CD14-positive monocyte (primary cell): Measurements from ENCODE around the gene MAP3K6. TPM values are rescaled to one million over a fixed set of nuclear protein-coding genes. Genes with fewer than 3 reads are reported as not detected.

ENCODE experiments used
- DNase-seq, 3 donors: peaks; one replicate each; pipeline ENCODE4 v3.0.0-alpha.2; 2011 to 2022
- H2AFZ ChIP-seq: 2 replicates; pipeline ENCODE4 v1.6.0; 2012; ENCODE audit warnings: mild to moderate bottlenecking, low read depth, low read length, inconsistent platforms; ENCODE audit not compliant: insufficient read depth, poor library complexity, severe bottlenecking
- H3K27ac ChIP-seq, 2 donors: 1 replicate in 1 of 2; 2 replicates in 1 of 2; pipeline ENCODE4 v1.5.1; 2012 to 2013; ENCODE audit warnings: low read length in 2 of 2, control low read depth in 1 of 2, inconsistent platforms in 1 of 2, low read depth in 1 of 2, mild to moderate bottlenecking in 1 of 2
- H3K27me3 ChIP-seq, 2 donors: one replicate each; pipeline versions ENCODE4 v1.6.0 to v1.6.1; 2011 to 2013; ENCODE audit warnings: low read length in 2 of 2; ENCODE audit not compliant: control insufficient read depth in 2 of 2, insufficient read depth in 2 of 2
- H3K36me3 ChIP-seq, 2 donors: replicated peaks in 1 of 2; 1 replicate in 1 of 2; 2 replicates in 1 of 2; pipeline versions ENCODE4 v1.5.1 to v1.6.1; 2012 to 2013; ENCODE audit warnings: low read length in 2 of 2, control low read depth in 1 of 2, inconsistent platforms in 1 of 2, mild to moderate bottlenecking in 1 of 2; ENCODE audit not compliant: insufficient read depth in 2 of 2, control insufficient read depth in 1 of 2
- H3K4me1 ChIP-seq, 2 donors: 1 replicate in 1 of 2; 2 replicates in 1 of 2; pipeline versions ENCODE4 v1.5.1 to v1.6.1; 2012 to 2013; ENCODE audit warnings: low read length in 2 of 2, control low read depth in 1 of 2, inconsistent platforms in 1 of 2, mild to moderate bottlenecking in 1 of 2, moderate library complexity in 1 of 2; ENCODE audit not compliant: insufficient read depth in 2 of 2, control insufficient read depth in 1 of 2
- H3K4me2 ChIP-seq: replicated peaks from 2 replicates; pipeline ENCODE3; 2012; ENCODE audit warnings: low read length, moderate library complexity, mild to moderate bottlenecking; ENCODE audit not compliant: poor library complexity, severe bottlenecking; ENCODE audit errors: extremely low read depth
- H3K4me3 ChIP-seq, 3 experiments: fragments of 200-600 bp in 1 of 3; sonication (generic) in 1 of 3; replicated peaks in 1 of 3; 1 replicate in 2 of 3; 2 replicates in 1 of 3; pipeline ENCODE4 v1.5.1; 2011 to 2013; ENCODE audit warnings: low read length in 3 of 3, mild to moderate bottlenecking in 3 of 3, control low read depth in 2 of 3, low read depth in 2 of 3, inconsistent platforms in 1 of 3, moderate library complexity in 1 of 3
- H3K79me2 ChIP-seq: 2 replicates; pipeline ENCODE4 v1.6.0; 2012; ENCODE audit warnings: mild to moderate bottlenecking, control low read depth, inconsistent platforms, low read length, moderate library complexity; ENCODE audit not compliant: insufficient read depth
- H3K9ac ChIP-seq: 2 replicates; pipeline ENCODE4 v1.6.0; 2017; ENCODE audit warnings: low read length, mild to moderate bottlenecking; ENCODE audit not compliant: insufficient read depth, poor library complexity, severe bottlenecking
- H3K9me3 ChIP-seq, 2 donors: replicated peaks in 1 of 2; 1 replicate in 1 of 2; 2 replicates in 1 of 2; pipeline versions ENCODE4 v1.5.1 to v1.6.1; 2012 to 2013; ENCODE audit warnings: low read length in 2 of 2, control low read depth in 1 of 2; ENCODE audit not compliant: control insufficient read depth in 1 of 2, insufficient read depth in 1 of 2
- H4K20me1 ChIP-seq: 2 replicates; pipeline ENCODE4 v1.6.0; 2012; ENCODE audit warnings: mild to moderate bottlenecking, low read length, control low read depth, moderate library complexity; ENCODE audit not compliant: insufficient read depth
- H3K27ac Mint-ChIP-seq, 7 donors: one replicate each; pipeline ENCODE4 v1.8.0; 2020; ENCODE audit warnings: mild to moderate bottlenecking in 7 of 7, mixed read lengths in 7 of 7, moderate library complexity in 6 of 7, inconsistent platforms in 2 of 7
- H3K27me3 Mint-ChIP-seq, 3 donors: one replicate each; pipeline ENCODE4 v1.8.0; 2021 to 2022; ENCODE audit warnings: low read depth in 3 of 3, mild to moderate bottlenecking in 3 of 3, mixed read lengths in 3 of 3, moderate library complexity in 3 of 3, inconsistent platforms in 1 of 3
- H3K36me3 Mint-ChIP-seq, 2 donors: one replicate each; pipeline ENCODE4 v1.8.0; 2020; ENCODE audit warnings: mixed read lengths in 2 of 2, inconsistent platforms in 1 of 2, mild to moderate bottlenecking in 1 of 2
- H3K4me1 Mint-ChIP-seq: one replicate; pipeline ENCODE4 v1.8.0; 2020; ENCODE audit warnings: mild to moderate bottlenecking, mixed read lengths
- H3K4me3 Mint-ChIP-seq, 2 donors: one replicate each; pipeline ENCODE4 v1.8.0; 2020; ENCODE audit warnings: mild to moderate bottlenecking in 2 of 2, mixed read lengths in 2 of 2, moderate library complexity in 1 of 2
- H3K9me3 Mint-ChIP-seq, 7 donors: one replicate each; pipeline ENCODE4 v1.8.0; 2020 to 2022; ENCODE audit warnings: mixed read lengths in 7 of 7, mild to moderate bottlenecking in 6 of 7, moderate library complexity in 6 of 7, inconsistent platforms in 2 of 7
- WGBS: methylation state at CpG from one replicate; pipeline ENCODE4 v1.1.5; 2013; ENCODE audit warnings: missing lambda C conversion rate; ENCODE audit not compliant: insufficient coverage; 5-methylcytosine and 5-hydroxymethylcytosine counted together
- intact Hi-C, 2 donors: fragments of 100-400 bp; cut with micrococcal nuclease; formaldehyde crosslinking; loops; one replicate each; pipeline versions ENCODE4 v1.15.0 to v1.15.1; 2023
- polyA plus RNA-seq, 3 donors: library from polyadenylated mRNA; depleted of rRNA in 1 of 3; unstranded in 2 of 3; stranded (reverse) in 1 of 3; fragments of 300-500 nt in 2 of 3; fragments of >200 nt in 1 of 3; fragmentation: Illumina TruSeq in 2 of 3; gene quantifications; 1 replicate in 2 of 3; 2 replicates in 1 of 3; pipeline ENCODE4 v1.2.3, GENCODE V29; 2012 to 2021
- TF ChIP-seq, protein P1 (sequence below): fragments of 200-600 bp; IDR thresholded peaks from one replicate; pipeline ENCODE4 v1.8.0; 2022; ENCODE audit warnings: antibody characterized with exemption, mild to moderate bottlenecking

Gene MAP3K6
- polyA plus RNA-seq, 3 donors: 3.2 to 14.8 (median 6.7) TPM

DNA sequence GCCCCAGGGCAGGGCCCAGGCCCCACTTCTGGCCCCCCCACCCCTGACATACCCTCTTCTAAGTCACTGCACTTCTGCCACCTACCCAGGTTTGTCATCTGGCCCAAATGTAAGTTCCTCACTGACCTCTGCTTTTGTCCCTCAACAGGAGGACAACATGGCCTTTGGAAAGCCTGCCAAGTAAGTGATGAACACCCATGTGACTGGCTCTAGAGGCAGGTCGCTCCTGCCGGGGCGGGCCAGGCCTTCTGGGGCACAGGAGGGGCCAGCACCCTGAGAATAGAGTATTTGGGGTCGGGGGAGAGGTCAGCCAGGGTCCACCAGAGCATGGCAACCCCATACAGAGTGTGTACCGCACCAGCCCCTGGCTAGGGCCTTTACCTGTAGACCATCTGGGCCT, 34.8 kb downstream of the MAP3K6 start:
- Mint-ChIP-seq H3K4me1 (peaks cover 8% of the 10 kb centered on the region), H3K36me3 (peaks cover 66 to 89% of the 10 kb centered on the region in 2 donors), H3K4me3 (no peak overlapping the region), H3K9me3 (peaks cover 0 to 2% (median 0%) of the 10 kb centered on the region in 7 donors), H3K27ac (peak overlapping the region in 4 of 7 donors; percentile 10 to 75 (median 42)), H3K27me3 (peaks cover 0 to 3% (median 2%) of the 10 kb centered on the region in 3 donors)
- Histone ChIP-seq H2AFZ (no peak overlapping the region), H3K79me2 (peaks cover 35% of the 10 kb centered on the region), H3K9ac (no peak overlapping the region), H3K27me3 (no peaks in the 10 kb centered on the region), H3K4me2 (no peak overlapping the region), H3K36me3 (peaks cover 71 to 90% of the 10 kb centered on the region in 2 donors), H3K4me1 (peaks cover 4 to 6% of the 10 kb centered on the region in 2 donors), H3K4me3 (no peak overlapping the region), H3K27ac (peak overlapping the region in 1 of 2 donors; percentile 48), H4K20me1 (peaks cover 37% of the 10 kb centered on the region), H3K9me3 (no peaks in the 10 kb centered on the region)
- 92% methylated on average over 4 of the region's 5 CpGs for WGBS
- intact Hi-C loops: no loop called here
- DNase-seq: no peak
- TF ChIP-seq, protein P1, sequence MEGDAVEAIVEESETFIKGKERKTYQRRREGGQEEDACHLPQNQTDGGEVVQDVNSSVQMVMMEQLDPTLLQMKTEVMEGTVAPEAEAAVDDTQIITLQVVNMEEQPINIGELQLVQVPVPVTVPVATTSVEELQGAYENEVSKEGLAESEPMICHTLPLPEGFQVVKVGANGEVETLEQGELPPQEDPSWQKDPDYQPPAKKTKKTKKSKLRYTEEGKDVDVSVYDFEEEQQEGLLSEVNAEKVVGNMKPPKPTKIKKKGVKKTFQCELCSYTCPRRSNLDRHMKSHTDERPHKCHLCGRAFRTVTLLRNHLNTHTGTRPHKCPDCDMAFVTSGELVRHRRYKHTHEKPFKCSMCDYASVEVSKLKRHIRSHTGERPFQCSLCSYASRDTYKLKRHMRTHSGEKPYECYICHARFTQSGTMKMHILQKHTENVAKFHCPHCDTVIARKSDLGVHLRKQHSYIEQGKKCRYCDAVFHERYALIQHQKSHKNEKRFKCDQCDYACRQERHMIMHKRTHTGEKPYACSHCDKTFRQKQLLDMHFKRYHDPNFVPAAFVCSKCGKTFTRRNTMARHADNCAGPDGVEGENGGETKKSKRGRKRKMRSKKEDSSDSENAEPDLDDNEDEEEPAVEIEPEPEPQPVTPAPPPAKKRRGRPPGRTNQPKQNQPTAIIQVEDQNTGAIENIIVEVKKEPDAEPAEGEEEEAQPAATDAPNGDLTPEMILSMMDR: no peak

- Histone ChIP-seq H2AFZ (no peak overlapping the region), H3K9ac (no peak overlapping the region), H3K4me3 (no peak overlapping the region), H3K36me3 (peaks cover 68 to 89% of the 10 kb centered on the region in 2 donors), H3K4me2 (no peak overlapping the region), H3K27ac (no peak overlapping the region), H3K79me2 (peaks cover 39% of the 10 kb centered on the region), H3K9me3 (no peaks in the 10 kb centered on the region), H3K27me3 (no peaks in the 10 kb centered on the region), H3K4me1 (peaks cover 4 to 6% of the 10 kb centered on the region in 2 donors), H4K20me1 (peaks cover 42% of the 10 kb centered on the region)
- TF ChIP-seq, protein P1: no peak
- intact Hi-C loops: no loop called here
- Mint-ChIP-seq H3K36me3 (peaks cover 61 to 88% of the 10 kb centered on the region in 2 donors), H3K4me3 (no peak overlapping the region), H3K9me3 (peaks cover 0 to 2% (median 0%) of the 10 kb centered on the region in 7 donors), H3K27me3 (peaks cover 0 to 3% (median 2%) of the 10 kb centered on the region in 3 donors), H3K27ac (peak overlapping the region in 3 of 7 donors; percentile 21 to 48 (median 46)), H3K4me1 (peaks cover 11% of the 10 kb centered on the region)
- WGBS: 95% methylated on average over 3 of the region's 3 CpGs
- DNase-seq: no peak
Measured at GRCh38 chr1:27331426-27331825, 35.3 kb downstream of the MAP3K6 start.
